ENCODE measurements around the gene CERS2.

DNA sequence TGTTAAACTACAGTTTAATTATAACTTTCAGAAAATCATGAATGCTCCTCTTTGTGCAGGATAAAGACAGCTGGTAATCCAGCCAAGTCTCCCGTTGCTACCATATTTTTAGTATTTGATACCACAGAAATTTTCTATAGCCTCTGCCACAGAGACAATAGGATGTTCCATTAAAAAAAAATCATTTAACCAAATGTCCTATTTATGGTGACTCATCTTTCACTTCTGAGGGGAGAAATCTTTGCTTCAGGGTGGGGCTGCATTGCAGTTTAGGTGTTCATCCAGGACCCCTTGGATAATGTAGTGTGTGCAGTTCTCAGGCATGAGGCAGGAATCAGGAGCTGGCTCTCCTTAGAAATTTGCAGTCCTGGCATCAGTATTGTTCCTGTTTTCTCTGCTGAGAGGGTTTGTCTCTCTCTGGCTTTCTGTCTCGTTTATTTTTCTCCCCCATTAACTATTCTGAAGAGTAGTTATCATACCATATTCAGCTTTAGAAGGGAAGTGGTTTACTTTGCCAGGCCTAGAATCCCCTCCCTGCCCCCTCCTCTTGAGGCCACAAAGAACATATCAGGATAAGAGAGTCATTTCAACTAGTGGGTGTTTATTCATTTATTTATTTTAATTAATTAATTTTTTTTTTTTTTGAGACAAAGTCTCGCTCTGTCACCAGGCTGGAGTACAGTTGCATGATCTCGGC, 36.7 kb upstream of the CERS2 start:
- TF ChIP-seq, protein P1, sequence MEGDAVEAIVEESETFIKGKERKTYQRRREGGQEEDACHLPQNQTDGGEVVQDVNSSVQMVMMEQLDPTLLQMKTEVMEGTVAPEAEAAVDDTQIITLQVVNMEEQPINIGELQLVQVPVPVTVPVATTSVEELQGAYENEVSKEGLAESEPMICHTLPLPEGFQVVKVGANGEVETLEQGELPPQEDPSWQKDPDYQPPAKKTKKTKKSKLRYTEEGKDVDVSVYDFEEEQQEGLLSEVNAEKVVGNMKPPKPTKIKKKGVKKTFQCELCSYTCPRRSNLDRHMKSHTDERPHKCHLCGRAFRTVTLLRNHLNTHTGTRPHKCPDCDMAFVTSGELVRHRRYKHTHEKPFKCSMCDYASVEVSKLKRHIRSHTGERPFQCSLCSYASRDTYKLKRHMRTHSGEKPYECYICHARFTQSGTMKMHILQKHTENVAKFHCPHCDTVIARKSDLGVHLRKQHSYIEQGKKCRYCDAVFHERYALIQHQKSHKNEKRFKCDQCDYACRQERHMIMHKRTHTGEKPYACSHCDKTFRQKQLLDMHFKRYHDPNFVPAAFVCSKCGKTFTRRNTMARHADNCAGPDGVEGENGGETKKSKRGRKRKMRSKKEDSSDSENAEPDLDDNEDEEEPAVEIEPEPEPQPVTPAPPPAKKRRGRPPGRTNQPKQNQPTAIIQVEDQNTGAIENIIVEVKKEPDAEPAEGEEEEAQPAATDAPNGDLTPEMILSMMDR (IDR thresholded peaks at IDR 0.05; ENCODE audit: insufficient read depth, low read length, poor library complexity, severe bottlenecking), result no peak
- no peak for TF ChIP-seq EZH2phosphoT487 (conservative IDR thresholded peaks at IDR 0.05; ENCODE audit: low read length)
